ENCODE measurements around the gene FEZ2. TPM values are rescaled to one million over a fixed set of nuclear protein-coding genes. Genes with fewer than 3 reads are reported as not detected.

Gene FEZ2
- total RNA-seq, 1 experiment from 2014 or later = 14.8 TPM

GRCh38 chr2:36565712-36566111, 32.3 kb downstream of the FEZ2 start:
- Histone ChIP-seq H4K20me1 (ENCODE audit: insufficient read depth) (no peaks in the 10 kb centered on the region), H3K79me2 (ENCODE audit: insufficient read depth, low read length) (peaks cover 34% of the 10 kb centered on the region), H3K9me3 (ENCODE audit: control insufficient read depth in 1 of 2, insufficient read depth in 1 of 2, low read depth in 1 of 2, low read length in 2 of 2) (no peaks in the 10 kb centered on the region), H3K4me2 (ENCODE audit: low read length) (no peak overlapping the region), H3K9ac (ENCODE audit: low read length) (no peak overlapping the region), H3K4me3 (replicated peaks in 1 of 2; ENCODE audit: low read depth in 1 of 2, low read length in 2 of 2) (no peak overlapping the region), H3K9me2 (ENCODE audit: insufficient read depth) (no peaks in the 10 kb centered on the region), H3K4me1 (ENCODE audit: control insufficient read depth in 1 of 2, insufficient read depth in 2 of 2, low read length in 2 of 2) (peaks cover 55 to 83% of the 10 kb centered on the region in 2 experiments), H3K27me3 (ENCODE audit: insufficient read depth, low read length) (no peaks in the 10 kb centered on the region), H3K36me3 (ENCODE audit: control insufficient read depth in 1 of 2, insufficient read depth in 2 of 2, low read length in 2 of 2) (no peaks in the 10 kb centered on the region; a peak in 1 of 4 replicates), H3K27ac (ENCODE audit: low read depth, low read length) (no peak overlapping the region), H2AFZ (ENCODE audit: low read depth, low read length, poor library complexity, severe bottlenecking) (no peak overlapping the region)
- CTCF ChIA-PET = no interaction called here
- intact Hi-C loops (cut with micrococcal nuclease) = loop anchor here (10.0 kb wide), 1 partner anchor 211 kb away; the partner anchor contains the start of gene CRIM1
- TF ChIP-seq ELF1 (IDR thresholded peaks at IDR 0.05; ENCODE audit: borderline replicate concordance, low read depth) (no peak), EZH2 (IDR thresholded peaks at IDR 0.05) (no peak), ZFX (IDR thresholded peaks at IDR 0.05) (no peak), POLR2A (IDR thresholded peaks at IDR 0.05; ENCODE audit: borderline replicate concordance, extremely low read depth, insufficient read depth, insufficient read length) (no peak), EZH2phosphoT487 (IDR thresholded peaks at IDR 0.05; ENCODE audit: borderline replicate concordance) (no peak), YY1 (IDR thresholded peaks at IDR 0.05; ENCODE audit: extremely low read depth, insufficient replicate concordance, low read depth, low read length) (no peak), ZNF274 (IDR thresholded peaks at IDR 0.05; ENCODE audit: low read depth, low read length) (no peak), EGR1 (IDR thresholded peaks at IDR 0.05; ENCODE audit: low read depth) (no peak), CEBPB (IDR thresholded peaks at IDR 0.05; ENCODE audit: low read depth) (no peak), SIN3A (IDR thresholded peaks at IDR 0.05; ENCODE audit: low read depth) (no peak), REST (IDR thresholded peaks at IDR 0.05; ENCODE audit: low read depth) (no peak), ZBTB33 (IDR thresholded peaks at IDR 0.05; ENCODE audit: extremely low read depth, insufficient replicate concordance, low read length) (no peak), JUND (IDR thresholded peaks at IDR 0.05) (no peak), SP1 (IDR thresholded peaks at IDR 0.05; ENCODE audit: low read depth) (no peak), CTCF (IDR thresholded peaks at IDR 0.05 in 2 of 3, conservative IDR thresholded peaks at IDR 0.05 in 1 of 3; ENCODE audit: borderline replicate concordance in 1 of 3, insufficient read depth in 1 of 3, low read depth in 2 of 3, low read length in 2 of 3) (no peak)
- POLR2A ChIA-PET = no interaction called here
- DNase-seq (ENCODE audit: low read depth, low spot score) (no peak), ATAC-seq (no peak)
- no TSS peak for BruUV-seq (replicated peaks)
- RAD21 ChIA-PET (ENCODE audit: low non-redundant PET in 1 of 2, low total read pairs in 2 of 2, uncharacterized antibody in 2 of 2, unreplicated experiment in 2 of 2) = no interaction called here
